GM19240 (cell line): ENCODE results near the gene IL17RC.
A peak's percentile ranks its signal among the peaks of the same experiment; 100 is the strongest.
"Not testable (repeated sequence)": the region's sequence is repeated elsewhere in the genome, so short reads cannot be mapped to it uniquely, and the experiment has no call there.

ENCODE experiments used
- DNase-seq: peaks from one replicate; pipeline ENCODE4 v3.0.0; 2011; ENCODE audit warnings: low spot score; ENCODE audit not compliant: insufficient read length

IL17RC gene

GRCh38 chr3:9916734-9917680, at the start of gene IL17RC:
Gene IL17RC (plus strand): TSS chr3:9917098. CDS start chr3:9917316, 218 bp downstream.
- DNase-seq, result no peak

- no peak for DNase-seq
Observed at GRCh38 chr3:9867106-9867505, 49.8 kb upstream of the IL17RC start.

GRCh38 chr3:9869955-9870354, 46.9 kb upstream of the IL17RC start:
- no peak for DNase-seq

GRCh38 chr3:9870978-9871377, 45.9 kb upstream of the IL17RC start:
- no peak for DNase-seq

GRCh38 chr3:9872067-9872466, 44.8 kb upstream of the IL17RC start:
- not testable (repeated sequence) for DNase-seq

- DNase-seq, result no peak
Observed at GRCh38 chr3:9875448-9875847, 41.5 kb upstream of the IL17RC start.

GRCh38 chr3:9876255-9876654, 40.6 kb upstream of the IL17RC start:
- not testable (repeated sequence) for DNase-seq

- no peak for DNase-seq
Observed at GRCh38 chr3:9876991-9877390, 39.9 kb upstream of the IL17RC start.

- no peak for DNase-seq
Observed at GRCh38 chr3:9878700-9879099, 38.2 kb upstream of the IL17RC start.

- DNase-seq, result no peak
Observed at GRCh38 chr3:9879830-9880549, 36.9 kb upstream of the IL17RC start, which contains the start of gene CIDEC. Gene CIDEC (minus strand): TSS chr3:9880253. CDS start chr3:9878486, 1,767 bp downstream.

GRCh38 chr3:9881441-9881840, 35.5 kb upstream of the IL17RC start:
- no peak for DNase-seq

- DNase-seq, result no peak
Observed at GRCh38 chr3:9883706-9884554, 33.0 kb upstream of the IL17RC start.

- DNase-seq, result no peak
Observed at GRCh38 chr3:9884555-9885165, 32.2 kb upstream of the IL17RC start.

GRCh38 chr3:9886328-9886727, 30.6 kb upstream of the IL17RC start:
- no peak for DNase-seq

- no peak for DNase-seq
Observed at GRCh38 chr3:9887480-9887879, 29.4 kb upstream of the IL17RC start.

- DNase-seq, result no peak
Observed at GRCh38 chr3:9888540-9888939, 28.4 kb upstream of the IL17RC start.

GRCh38 chr3:9889405-9889804, 27.5 kb upstream of the IL17RC start:
- DNase-seq, result no peak

GRCh38 chr3:9890249-9891071, 26.4 kb upstream of the IL17RC start, which contains the start of gene JAGN1:
Gene JAGN1 (plus strand): TSS chr3:9890610. CDS start chr3:9890723, 113 bp downstream.
- DNase-seq, result peak; percentile 85

- no peak for DNase-seq
Observed at GRCh38 chr3:9891072-9891622, 25.8 kb upstream of the IL17RC start.

- no peak for DNase-seq
Observed at GRCh38 chr3:9893739-9894138, 23.2 kb upstream of the IL17RC start.
